Suppressor macrophage treated with lipopolysaccharide for 1 hour (primary cell): ENCODE measurements around the gene KPNA6.

Source experiments
- DNase-seq, 3 donors: peaks; one replicate each; pipeline ENCODE4 v3.0.0-alpha.2; 2020 to 2022

Gene KPNA6

DNA sequence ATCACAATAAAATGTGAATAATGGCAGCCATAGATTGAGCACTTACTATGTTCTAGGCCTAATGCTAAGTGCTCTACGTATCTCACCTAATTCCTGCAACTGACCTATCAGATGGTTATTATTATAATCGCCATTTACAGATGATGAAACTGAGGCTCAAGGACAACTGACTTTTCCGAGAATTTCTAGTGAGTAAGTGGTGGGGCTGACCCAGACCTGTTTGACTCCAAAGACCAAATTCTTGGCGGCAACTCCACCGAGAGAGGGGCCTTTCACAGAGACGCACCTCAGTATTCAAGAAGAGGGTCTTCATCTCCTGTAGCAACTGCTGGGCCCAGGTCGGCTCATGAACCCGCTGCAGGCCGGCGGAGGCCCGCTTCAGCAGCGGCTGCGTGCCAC lies 113.7 kb downstream of the KPNA6 start:
- DNase-seq, result no peak

DNA sequence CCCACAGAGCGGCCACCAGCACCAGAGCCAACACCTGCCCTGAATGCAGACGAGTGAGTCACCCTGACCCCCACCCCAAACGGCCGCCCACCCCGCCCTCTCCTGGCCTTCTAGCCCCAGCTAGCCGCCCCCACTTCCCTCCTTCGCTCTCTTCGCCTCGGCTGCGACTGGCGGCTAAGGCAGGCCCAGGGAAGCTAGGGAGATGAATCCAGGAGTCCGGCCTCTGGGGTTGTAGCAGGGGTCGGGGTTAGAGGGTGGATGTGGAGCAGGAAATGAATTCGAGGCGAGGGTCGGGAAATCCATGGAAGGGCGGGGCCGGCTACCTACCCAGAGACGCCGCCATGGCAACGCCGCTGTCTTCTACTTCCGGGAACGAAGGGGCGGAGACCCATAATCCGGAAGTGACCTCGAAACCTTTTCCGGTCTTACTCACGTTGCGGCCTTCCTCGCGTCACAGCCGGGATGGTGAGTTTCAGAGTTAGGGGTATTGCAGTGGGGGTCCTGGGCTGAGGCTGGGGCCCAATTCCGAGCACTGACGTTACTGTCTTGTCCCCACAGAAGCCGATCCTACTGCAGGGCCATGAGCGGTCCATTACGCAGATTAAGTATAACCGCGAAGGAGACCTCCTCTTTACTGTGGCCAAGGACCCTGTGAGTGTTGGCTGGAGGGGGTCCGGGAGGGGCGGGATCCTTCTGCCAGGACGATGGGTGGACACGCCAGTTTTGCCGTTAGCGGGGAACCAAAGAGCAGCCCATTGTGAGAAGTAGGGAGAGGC lies 114.3 kb downstream of the KPNA6 start, which contains the start of the genes EIF3I and TMEM234:
EIF3I (plus strand) TSS at position 428 of the 776 bp plus-strand sequence; CDS start at position 463, 35 bp downstream.
TMEM234 (minus strand) TSS at position 374 of the 776 bp plus-strand sequence; CDS start at position 343, 31 bp downstream.
- peak; percentile 95 to 97 (median 96) for DNase-seq

DNA sequence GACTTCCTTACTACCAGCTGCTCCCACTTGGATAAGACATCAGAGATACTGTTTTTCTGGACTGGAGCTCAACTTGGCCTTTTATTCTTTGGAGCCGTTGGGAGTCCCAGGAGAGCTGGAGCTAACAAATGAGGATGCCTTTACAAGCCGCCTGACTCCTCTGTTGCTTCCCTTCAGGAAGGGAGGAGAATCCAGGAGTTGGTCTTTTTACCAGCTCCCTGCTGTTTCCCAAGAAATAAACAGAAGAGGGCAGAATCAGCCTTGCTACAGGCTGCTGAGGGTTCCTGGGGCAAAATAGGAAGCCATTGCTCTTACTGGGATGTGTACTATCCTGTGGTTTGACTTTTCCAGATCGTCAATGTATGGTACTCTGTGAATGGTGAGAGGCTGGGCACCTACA lies 115.8 kb downstream of the KPNA6 start:
- no peak for DNase-seq

- no peak for DNase-seq
These were observed 116.4 kb downstream of the KPNA6 start for GRCh38 chr1:32224285-32224684.
